Iris pigment epithelial cell (primary cell): ENCODE results near the gene STRAP.
"Not testable (repeated sequence)": the region's sequence is repeated elsewhere in the genome, so short reads cannot be mapped to it uniquely, and the experiment has no call there.

Experiments used
- DNase-seq: peaks from one replicate; pipeline ENCODE4 v3.0.0-alpha.2; 2011; ENCODE audit warnings: low read depth

The STRAP gene

DNA sequence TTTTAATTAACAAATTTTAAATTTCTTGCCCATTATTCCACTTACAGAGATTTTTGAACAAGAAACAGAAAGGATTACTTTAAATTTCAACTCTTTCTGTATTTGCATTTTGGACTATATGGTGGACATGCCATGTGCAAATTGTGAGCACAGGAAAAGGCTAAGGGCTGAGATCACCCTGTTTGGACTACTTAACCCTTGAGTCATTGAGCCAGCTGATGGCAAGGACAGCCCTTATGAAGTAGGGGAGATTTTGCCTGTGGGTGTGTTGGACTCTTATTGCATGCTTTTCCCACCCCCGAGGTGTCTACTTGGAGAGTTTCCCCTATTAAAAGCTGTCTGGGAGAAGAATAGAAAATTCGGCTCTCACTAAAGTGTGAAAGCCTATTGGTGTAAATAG, 46.2 kb downstream of the STRAP start:
- peak; percentile 96 for DNase-seq

DNA sequence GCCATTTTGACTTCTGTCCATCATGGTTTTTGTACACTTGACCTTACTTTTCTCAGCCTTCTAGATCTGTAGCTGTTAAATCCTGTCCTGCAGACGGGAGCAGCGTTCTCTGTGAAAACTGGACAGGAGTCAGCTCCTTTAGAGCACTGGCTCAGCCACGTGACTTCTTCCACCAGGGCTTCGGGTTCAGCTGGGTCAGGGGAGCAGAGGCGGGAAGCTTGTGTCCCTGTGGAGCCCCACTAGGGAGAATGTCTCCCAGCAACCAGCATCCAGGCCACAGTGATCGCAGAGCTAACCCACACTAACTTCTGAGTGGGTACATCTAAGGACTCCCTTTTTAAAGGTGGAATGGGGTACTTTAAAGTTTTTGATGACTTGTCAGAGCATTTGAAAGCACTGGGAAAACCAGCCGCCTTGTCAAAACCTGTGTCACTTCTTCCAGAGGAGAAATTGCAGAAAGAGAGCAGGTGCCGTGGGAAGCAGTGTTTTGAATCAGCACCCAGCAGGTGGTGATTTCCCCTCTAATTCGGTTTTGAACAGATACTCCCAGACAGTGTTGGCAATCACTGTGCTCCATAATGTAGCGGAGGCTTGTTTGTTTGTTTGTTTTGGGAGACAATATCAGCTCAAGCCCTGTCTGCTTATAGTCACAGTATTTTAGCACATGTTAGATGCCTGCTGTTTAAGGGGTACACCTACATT, 46.8 kb downstream of the STRAP start:
- DNase-seq, result peak; percentile 24

DNA sequence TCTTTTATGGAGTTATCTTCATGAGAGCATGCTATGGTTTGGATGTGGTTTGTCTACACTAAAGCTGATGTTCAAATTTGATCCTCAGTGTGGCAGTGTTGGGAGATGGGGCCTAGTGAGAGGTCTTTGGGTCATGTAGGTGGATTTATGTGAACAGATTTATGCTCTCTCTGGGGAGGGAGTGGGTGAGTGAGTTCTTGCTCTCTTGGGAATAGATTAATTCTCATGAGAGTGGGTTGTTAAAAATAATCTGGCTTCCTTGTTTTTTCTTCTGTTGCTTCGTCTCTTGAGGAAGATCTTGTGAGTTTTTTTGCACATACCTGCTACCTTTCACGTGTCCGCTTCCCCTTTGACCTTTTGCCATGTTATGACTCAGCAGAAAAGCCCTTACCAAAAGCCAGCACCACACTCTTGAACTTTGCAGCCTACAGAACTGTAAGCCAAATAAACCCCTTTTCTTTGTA, 49.4 kb downstream of the STRAP start:
- peak; percentile 23 for DNase-seq

DNA sequence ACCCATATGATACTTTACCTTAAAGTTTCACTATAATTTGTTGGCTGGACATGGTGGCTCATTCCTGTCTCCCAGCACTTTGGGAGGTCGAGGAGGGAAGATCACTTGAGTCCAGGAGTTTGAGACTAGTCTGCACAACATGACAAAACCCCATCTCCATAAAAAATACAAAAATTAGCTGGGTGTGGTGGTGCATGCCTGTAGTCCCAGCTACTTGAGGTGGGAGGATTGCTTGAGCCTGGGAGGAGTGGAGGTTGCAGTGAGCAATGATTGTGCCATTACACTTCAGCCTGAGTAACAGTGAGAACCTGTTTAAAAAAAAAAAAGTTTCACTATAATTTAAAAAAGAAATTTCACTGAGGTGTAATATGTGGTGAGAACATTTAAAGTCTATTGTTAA, 50.1 kb downstream of the STRAP start:
- no peak for DNase-seq

DNA sequence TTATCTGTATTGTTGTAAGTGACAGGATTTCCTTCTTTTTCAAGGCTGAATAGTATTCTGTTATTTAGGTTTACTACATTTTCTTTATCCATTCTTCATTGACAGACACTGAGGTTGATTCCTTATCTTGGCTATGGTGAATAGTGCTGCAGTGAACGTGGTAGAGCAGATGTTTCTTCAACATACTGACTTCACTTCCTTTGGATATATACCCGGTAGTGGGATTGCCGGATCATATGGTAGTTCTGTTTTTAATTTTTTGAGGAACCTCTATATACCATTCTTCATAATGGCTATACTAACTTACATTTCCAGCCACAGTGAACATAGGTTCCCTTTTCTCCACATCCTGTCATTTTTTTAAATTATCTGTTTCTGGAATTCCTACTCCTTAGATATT, 50.8 kb downstream of the STRAP start:
- no peak for DNase-seq

DNA sequence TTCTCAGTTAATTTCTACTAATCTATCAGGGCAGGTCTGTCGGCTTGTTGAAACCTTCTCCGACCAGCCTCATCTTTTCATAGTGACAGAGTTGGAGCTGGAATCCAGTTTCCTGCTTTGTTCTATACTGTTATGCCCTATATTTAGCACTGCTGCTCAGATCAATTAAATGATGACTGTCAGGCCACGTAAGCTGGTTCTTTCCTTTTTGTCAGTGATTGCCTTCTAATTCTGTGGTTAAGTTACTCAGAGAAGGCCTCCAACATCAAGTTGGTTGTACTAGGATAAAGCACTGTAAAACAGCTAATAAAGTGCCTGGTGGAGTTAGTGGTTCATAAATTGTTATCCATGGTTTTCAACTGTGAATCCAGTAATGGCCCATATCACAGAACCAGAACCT, 51.6 kb downstream of the STRAP start:
- DNase-seq, result no peak

DNA sequence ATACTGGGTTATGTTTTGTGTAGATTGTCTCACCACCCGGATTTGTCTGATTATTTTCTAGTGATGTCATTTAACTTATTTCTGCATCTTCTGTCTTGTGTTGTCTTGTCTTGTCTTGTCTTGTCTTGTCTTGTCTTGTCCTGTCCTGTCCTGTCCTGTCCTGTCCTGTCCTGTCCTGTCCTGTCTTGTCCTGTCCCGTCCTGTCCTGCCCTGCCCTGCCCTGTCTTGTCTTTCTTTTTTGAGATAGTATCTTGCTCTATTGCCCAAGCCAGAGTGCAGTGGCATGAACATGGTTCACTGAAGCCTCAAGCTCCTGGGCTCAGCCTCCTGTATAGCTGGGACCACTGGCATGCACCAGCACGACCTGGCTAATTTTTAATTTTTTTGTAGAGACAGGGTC, 54.6 kb downstream of the STRAP start:
- no peak for DNase-seq

DNA sequence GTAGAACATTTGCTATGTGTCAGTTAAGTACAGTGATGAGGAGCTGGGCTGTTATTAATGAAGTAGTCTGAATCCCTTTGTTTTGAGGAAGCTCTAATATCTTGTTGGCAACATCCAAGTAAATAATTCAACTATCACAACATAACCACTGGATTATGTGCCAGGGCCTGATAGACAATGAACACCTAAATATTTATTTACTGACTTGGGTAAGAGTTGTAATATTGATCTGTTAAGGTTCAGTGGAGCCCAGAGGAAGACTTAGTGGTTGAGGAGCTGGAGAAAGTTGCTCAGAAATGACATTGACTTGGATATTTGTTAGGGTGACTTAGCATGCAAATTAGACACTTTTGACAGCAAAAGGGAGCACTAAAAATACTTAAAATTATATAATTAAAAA, 55.7 kb downstream of the STRAP start:
- no peak for DNase-seq

DNA sequence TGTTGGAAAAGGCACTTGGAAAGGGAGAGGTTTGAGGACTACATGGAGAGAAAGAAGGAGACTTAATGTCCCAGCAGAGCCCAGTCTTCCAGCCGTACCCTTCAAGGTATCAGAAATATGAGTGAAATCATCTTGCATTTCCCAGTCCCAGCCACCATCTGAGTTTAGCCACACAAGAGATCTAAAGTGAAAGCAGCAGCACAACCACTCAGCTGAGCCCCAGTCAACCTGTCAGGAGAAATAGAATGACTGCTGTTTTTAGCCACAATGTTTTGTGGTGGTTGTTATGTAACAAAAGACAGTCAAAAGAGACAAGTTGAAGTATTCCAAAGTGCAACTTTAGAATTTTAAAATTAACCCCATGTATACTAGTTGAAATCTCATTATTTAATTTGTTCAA, 56.9 kb downstream of the STRAP start:
- DNase-seq, result no peak

DNA sequence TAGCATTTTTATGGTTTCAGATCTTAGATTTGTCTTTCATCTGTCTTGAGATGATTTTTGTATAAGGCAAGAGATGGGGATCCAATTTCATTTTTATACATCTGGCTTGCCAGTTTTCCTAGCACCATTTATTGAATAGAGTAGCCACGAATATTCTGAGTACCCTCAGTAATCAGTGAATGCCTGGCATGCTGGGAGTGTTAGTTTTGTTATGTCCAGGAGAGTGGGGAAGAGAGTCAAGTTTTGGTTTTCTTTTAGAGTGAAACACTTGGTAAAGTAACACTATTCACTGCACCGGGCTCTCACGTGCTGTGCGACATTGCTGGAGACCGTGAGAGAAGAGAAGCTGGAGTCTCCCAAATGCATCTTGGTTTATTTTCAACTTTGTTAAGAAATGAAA, 60.3 kb downstream of the STRAP start:
- DNase-seq, result no peak

DNA sequence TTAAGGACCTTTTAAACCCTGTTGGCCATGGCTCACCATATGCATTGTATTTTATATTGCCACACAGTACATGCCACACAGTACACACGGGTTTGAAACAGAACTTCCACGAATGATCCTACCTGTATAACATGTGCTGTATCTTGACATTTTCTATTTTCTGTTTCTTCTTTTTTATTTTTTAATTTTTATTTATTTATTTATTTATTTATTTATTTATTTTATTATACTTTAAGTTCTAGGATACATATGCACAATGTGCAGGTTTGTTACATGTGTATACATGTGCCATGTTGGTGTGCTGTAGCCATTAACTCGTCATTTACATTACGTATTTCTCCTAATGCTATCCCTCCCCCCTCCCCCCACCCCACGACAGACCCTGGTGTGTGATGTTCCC, 61.3 kb downstream of the STRAP start:
- DNase-seq, result not testable (repeated sequence)

DNA sequence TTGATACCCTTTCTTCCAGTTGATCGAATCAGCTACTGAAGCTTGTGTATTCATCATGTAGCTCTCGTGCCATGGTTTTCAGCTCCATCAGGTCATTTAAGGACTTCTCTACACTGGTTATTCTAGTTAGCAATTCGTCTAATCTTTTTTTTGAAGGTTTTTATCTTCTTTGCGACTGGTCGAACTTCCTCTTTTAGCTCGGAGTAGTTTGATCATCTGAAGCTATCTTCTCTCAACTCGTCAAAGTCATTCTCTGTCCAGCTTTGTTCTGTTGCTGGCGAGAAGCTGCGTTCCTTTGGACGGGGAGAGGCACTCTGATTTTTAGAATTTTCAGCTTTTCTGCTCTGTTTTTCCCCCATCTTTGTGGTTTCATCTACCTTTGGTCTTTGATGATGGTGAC, 66.3 kb downstream of the STRAP start:
- DNase-seq, result not testable (repeated sequence)
